Activated naive CD4-positive, alpha-beta T cell treated with anti-CD3 and anti-CD28 coated beads, Interleukin-2, amount 10 ng/mL, durations not matched to agents 7 days and 5 days (primary cell): ENCODE data around the gene CERS3.

ENCODE experiments used
- CTCF ChIA-PET: fragments of 350-600 bp; sonication (Branson Sonifier 250); formaldehyde crosslinking; loops from one replicate; lab custom pipeline; 2021; ENCODE audit warnings: antibody characterized with exemption; lab: Charles Lee
- DNase-seq: peaks from one replicate; pipeline ENCODE4 v3.0.0-alpha.2; 2020
- H3K27ac Mint-ChIP-seq: one replicate; pipeline ENCODE4 v1.8.0; 2021; ENCODE audit warnings: mild to moderate bottlenecking, moderate library complexity, mixed read lengths
- H3K27me3 Mint-ChIP-seq: one replicate; pipeline ENCODE4 v1.8.0; 2021; ENCODE audit warnings: mild to moderate bottlenecking, mixed read lengths
- H3K36me3 Mint-ChIP-seq: one replicate; pipeline ENCODE4 v1.8.0; 2021; ENCODE audit warnings: mixed read lengths
- H3K4me1 Mint-ChIP-seq: one replicate; pipeline ENCODE4 v1.8.0; 2021; ENCODE audit warnings: mixed read lengths
- H3K4me3 Mint-ChIP-seq: one replicate; pipeline ENCODE4 v1.8.0; 2021; ENCODE audit warnings: mild to moderate bottlenecking, moderate library complexity, mixed read lengths
- H3K9me3 Mint-ChIP-seq: one replicate; pipeline ENCODE4 v1.8.0; 2021; ENCODE audit warnings: mixed read lengths

Gene CERS3

GRCh38 chr15:100373942-100374341 lies 154.8 kb downstream of the CERS3 start:
- Mint-ChIP-seq H3K4me3 (peak overlapping the region; percentile 18), H3K9me3 (peaks cover 6% of the 10 kb centered on the region), H3K4me1 (peaks cover 7% of the 10 kb centered on the region), H3K36me3 (no peaks in the 10 kb centered on the region), H3K27me3 (peaks cover 34% of the 10 kb centered on the region), H3K27ac (no peak overlapping the region)
- CTCF ChIA-PET, result no interaction called here
- no peak for DNase-seq

GRCh38 chr15:100373120-100373896 lies 155.4 kb downstream of the CERS3 start:
- no peak for DNase-seq
- peaks cover 6% of the 10 kb centered on the region for H3K9me3 Mint-ChIP-seq
- peak overlapping the region; percentile 5 for H3K4me3 Mint-ChIP-seq
- peaks cover 7% of the 10 kb centered on the region for H3K4me1 Mint-ChIP-seq
- no peak overlapping the region for H3K27ac Mint-ChIP-seq
- H3K27me3 Mint-ChIP-seq, result peaks cover 34% of the 10 kb centered on the region
- H3K36me3 Mint-ChIP-seq, result no peaks in the 10 kb centered on the region
- CTCF ChIA-PET, result no interaction called here

DNA sequence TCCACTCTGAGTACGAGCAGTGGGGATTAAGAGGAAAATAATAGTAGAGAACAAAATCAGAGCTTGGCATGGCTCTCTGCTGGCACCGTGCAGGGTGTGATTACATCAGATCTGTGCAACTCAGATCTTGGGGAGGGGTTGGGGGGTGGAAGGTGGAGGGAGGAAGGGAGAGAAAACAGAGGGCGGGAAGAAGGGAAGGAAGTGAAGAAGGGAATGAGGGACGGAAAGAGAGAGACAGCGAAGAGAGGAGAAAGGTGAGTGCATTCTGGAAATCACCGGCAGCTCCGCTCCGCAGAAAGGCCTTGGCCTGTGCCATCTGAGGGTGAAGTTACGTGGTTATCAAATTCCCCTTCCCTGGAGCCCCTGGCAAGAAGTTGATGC lies 156.0 kb downstream of the CERS3 start:
- peaks cover 6% of the 10 kb centered on the region for H3K9me3 Mint-ChIP-seq
- no peaks in the 10 kb centered on the region for H3K36me3 Mint-ChIP-seq
- CTCF ChIA-PET, result no interaction called here
- H3K4me1 Mint-ChIP-seq, result peaks cover 7% of the 10 kb centered on the region
- H3K27me3 Mint-ChIP-seq, result peaks cover 34% of the 10 kb centered on the region
- DNase-seq, result no peak
- peak overlapping the region; percentile 5 for H3K4me3 Mint-ChIP-seq
- H3K27ac Mint-ChIP-seq, result no peak overlapping the region

DNA sequence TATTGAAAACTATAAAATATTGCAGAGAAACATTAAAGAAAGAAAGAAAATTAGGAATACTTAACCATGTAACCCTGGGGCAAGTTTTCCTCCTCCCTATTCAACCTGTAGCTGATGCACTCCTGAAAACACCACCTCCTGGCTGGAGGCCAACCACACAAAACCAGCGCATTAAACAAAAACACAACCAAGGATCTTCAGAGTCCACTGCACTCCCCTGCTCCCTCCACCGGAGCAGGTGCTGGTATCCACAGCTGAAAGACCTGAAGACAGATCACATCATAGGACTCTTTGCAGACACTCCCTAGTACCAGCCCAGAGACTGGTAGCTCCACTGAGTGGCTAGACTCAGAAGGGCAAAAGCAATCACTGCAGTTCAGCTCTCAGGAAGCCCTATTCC lies 173.4 kb downstream of the CERS3 start:
- H3K27me3 Mint-ChIP-seq, result peaks cover 35% of the 10 kb centered on the region
- DNase-seq, result no peak
- H3K4me3 Mint-ChIP-seq, result no peak overlapping the region
- H3K9me3 Mint-ChIP-seq, result peaks cover 1% of the 10 kb centered on the region
- CTCF ChIA-PET, result no interaction called here
- no peak overlapping the region for H3K27ac Mint-ChIP-seq
- peaks cover 4% of the 10 kb centered on the region for H3K4me1 Mint-ChIP-seq
- H3K36me3 Mint-ChIP-seq, result no peaks in the 10 kb centered on the region

DNA sequence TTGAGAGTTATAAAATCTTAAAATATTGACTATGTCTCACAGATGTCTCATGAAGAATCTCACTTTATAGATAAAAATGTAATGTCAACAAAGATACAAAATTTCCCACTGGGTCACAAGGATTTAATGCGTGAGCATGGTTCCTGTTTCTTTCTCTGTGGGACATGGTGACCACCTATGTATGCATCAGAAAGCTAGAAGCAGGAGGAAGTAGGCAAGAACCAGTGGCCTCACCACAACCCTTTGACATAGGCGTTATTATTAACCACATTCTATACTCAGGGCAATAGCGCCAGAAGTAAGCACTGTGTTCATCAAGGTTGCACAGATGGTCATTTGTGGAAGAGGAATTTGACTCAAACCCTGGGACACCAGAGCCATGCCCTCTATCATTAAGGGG lies 175.3 kb downstream of the CERS3 start:
- H3K9me3 Mint-ChIP-seq, result peaks cover under 1% of the 10 kb centered on the region
- DNase-seq, result no peak
- no peaks in the 10 kb centered on the region for H3K36me3 Mint-ChIP-seq
- CTCF ChIA-PET, result no interaction called here
- H3K27ac Mint-ChIP-seq, result no peak overlapping the region
- peaks cover 15% of the 10 kb centered on the region for H3K4me1 Mint-ChIP-seq
- peaks cover 26% of the 10 kb centered on the region for H3K27me3 Mint-ChIP-seq
- H3K4me3 Mint-ChIP-seq, result no peak overlapping the region

- Mint-ChIP-seq H3K4me1 (peaks cover 19% of the 10 kb centered on the region), H3K36me3 (no peaks in the 10 kb centered on the region), H3K27me3 (peaks cover 17% of the 10 kb centered on the region), H3K27ac (peak overlapping the region; percentile 83), H3K9me3 (no peaks in the 10 kb centered on the region), H3K4me3 (peak overlapping the region; percentile 88)
- CTCF ChIA-PET, result interaction anchor here (0.7 to 5.9 kb wide), 46 partner anchors 8 to 738 kb away, joined by 3 to 78 read pairs (median 5); partner anchors contain the start of genes ADAMTS17, ASB7 and LINS1
- DNase-seq, result no peak
Measured at GRCh38 chr15:100350434-100351226, 178.1 kb downstream of the CERS3 start.
